ENCODE results near the gene ZFAND3. TPM values are rescaled to one million over a fixed set of nuclear protein-coding genes. Genes with fewer than 3 reads are reported as not detected.

ZFAND3 gene
- total RNA-seq, 1 donor from 2014 or later: 32.7 TPM

DNA sequence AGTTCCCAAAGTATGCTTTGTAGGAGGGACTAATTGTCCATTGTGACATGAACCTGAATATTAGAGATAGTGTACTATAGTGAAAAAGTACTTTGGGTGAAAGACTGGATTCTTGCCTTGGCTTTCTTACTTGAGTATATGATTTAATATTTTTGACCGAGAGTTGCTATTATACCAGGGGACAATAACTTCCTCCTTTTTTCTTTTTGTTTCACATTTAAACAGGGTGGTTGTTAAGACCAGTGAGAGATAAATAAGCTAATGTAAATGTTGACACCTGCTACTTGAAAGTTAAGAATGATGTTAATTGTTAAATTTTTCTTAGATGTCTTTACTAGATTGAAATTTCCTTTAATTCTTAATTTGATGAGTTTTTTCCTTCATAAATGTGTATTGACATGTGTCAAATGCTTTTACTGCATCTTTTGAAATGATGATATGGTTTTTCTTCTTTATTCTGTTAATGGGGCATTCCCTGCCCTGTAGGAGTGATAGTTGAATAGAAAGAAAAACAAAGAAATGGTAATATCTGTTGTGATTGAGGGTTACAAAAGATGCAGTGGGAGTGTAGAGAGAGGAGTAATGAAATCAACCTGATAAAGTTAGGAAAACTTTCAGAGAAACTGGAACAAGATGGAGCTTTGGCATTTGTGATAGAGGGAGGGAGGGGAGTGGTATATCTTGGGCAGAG is 48.4 kb downstream of the ZFAND3 start:
- Histone ChIP-seq H3K9me3 (no peaks in the 10 kb centered on the region), H3K27ac (no peak overlapping the region), H3K27me3 (no peaks in the 10 kb centered on the region), H3K4me1 (peaks cover 0 to 10% of the 10 kb centered on the region in 2 donors), H3K36me3 (no peaks in the 10 kb centered on the region), H3K4me3 (no peak overlapping the region)
- DNase-seq (ENCODE audit: low spot score in 2 of 2): no peak
- intact Hi-C loops (cut with DNase I): no loop called here
- TF ChIP-seq, protein P1, sequence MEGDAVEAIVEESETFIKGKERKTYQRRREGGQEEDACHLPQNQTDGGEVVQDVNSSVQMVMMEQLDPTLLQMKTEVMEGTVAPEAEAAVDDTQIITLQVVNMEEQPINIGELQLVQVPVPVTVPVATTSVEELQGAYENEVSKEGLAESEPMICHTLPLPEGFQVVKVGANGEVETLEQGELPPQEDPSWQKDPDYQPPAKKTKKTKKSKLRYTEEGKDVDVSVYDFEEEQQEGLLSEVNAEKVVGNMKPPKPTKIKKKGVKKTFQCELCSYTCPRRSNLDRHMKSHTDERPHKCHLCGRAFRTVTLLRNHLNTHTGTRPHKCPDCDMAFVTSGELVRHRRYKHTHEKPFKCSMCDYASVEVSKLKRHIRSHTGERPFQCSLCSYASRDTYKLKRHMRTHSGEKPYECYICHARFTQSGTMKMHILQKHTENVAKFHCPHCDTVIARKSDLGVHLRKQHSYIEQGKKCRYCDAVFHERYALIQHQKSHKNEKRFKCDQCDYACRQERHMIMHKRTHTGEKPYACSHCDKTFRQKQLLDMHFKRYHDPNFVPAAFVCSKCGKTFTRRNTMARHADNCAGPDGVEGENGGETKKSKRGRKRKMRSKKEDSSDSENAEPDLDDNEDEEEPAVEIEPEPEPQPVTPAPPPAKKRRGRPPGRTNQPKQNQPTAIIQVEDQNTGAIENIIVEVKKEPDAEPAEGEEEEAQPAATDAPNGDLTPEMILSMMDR (IDR thresholded peaks at IDR 0.05): no peak

- no peaks in the 10 kb centered on the region for H3K27me3 ChIP-seq
- TF ChIP-seq, protein P1 (IDR thresholded peaks at IDR 0.05): no peak
- intact Hi-C loops (cut with DNase I): no loop called here
- H3K9me3 ChIP-seq: no peaks in the 10 kb centered on the region
- H3K27ac ChIP-seq: no peak overlapping the region
- DNase-seq (ENCODE audit: low spot score in 2 of 2): no peak
- peaks cover 0 to 8% of the 10 kb centered on the region in 2 donors for H3K4me1 ChIP-seq
- H3K4me3 ChIP-seq: no peak overlapping the region
- H3K36me3 ChIP-seq: no peaks in the 10 kb centered on the region
Observed at GRCh38 chr6:37868447-37868825, 48.9 kb downstream of the ZFAND3 start.

GRCh38 chr6:37871616-37872372 is 52.3 kb downstream of the ZFAND3 start:
- no peak overlapping the region for H3K27ac ChIP-seq
- intact Hi-C loops (cut with DNase I): no loop called here
- no peaks in the 10 kb centered on the region for H3K36me3 ChIP-seq
- DNase-seq (ENCODE audit: low spot score in 2 of 2): no peak
- no peak overlapping the region for H3K4me3 ChIP-seq
- TF ChIP-seq, protein P1 (IDR thresholded peaks at IDR 0.05): no peak
- H3K9me3 ChIP-seq: no peaks in the 10 kb centered on the region
- H3K27me3 ChIP-seq: no peaks in the 10 kb centered on the region
- peaks cover 0 to 10% of the 10 kb centered on the region in 2 donors for H3K4me1 ChIP-seq

- intact Hi-C loops (cut with DNase I): no loop called here
- no peak for DNase-seq (ENCODE audit: low spot score in 2 of 2)
- TF ChIP-seq, protein P1 (IDR thresholded peaks at IDR 0.05): no peak
Observed at GRCh38 chr6:37872373-37872745, 52.8 kb downstream of the ZFAND3 start.

DNA sequence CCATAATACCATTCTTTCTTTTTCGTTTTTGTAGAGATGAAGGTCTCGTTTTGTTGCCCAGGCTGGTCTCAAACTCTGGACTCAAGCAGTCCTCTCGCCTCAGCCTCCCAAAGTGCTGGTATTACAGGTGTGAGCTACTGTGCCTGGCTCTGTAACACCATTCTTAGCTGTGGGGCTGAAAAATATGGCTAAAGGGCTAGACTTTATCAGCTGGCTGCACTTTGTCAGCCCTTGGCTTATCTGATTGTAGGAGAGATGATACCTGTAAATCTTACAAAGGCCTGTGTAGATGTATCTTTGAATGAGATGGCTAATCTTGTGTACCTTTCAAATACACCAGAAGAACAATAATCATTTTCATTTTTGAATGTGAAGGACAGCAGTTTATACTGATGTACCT is 55.2 kb downstream of the ZFAND3 start:
- TF ChIP-seq, protein P1 (IDR thresholded peaks at IDR 0.05): no peak
- Histone ChIP-seq H3K27ac (no peak overlapping the region), H3K27me3 (no peaks in the 10 kb centered on the region), H3K4me1 (peaks cover 6 to 10% of the 10 kb centered on the region in 2 donors), H3K36me3 (no peaks in the 10 kb centered on the region), H3K9me3 (no peaks in the 10 kb centered on the region), H3K4me3 (no peak overlapping the region)
- intact Hi-C loops (cut with DNase I): no loop called here
- no peak for DNase-seq (ENCODE audit: low spot score in 2 of 2)

More at GRCh38 chr6:37872373-37872745, 52.8 kb downstream of the ZFAND3 start:
- Histone ChIP-seq H3K4me1 (peaks cover 2 to 9% of the 10 kb centered on the region in 2 donors), H3K4me3 (no peak overlapping the region), H3K9me3 (no peaks in the 10 kb centered on the region), H3K27me3 (no peaks in the 10 kb centered on the region), H3K36me3 (no peaks in the 10 kb centered on the region), H3K27ac (no peak overlapping the region)

Measured in ascending aorta (tissue), 2 donors.